ENCODE results near the gene APOL3.

The APOL3 gene

DNA sequence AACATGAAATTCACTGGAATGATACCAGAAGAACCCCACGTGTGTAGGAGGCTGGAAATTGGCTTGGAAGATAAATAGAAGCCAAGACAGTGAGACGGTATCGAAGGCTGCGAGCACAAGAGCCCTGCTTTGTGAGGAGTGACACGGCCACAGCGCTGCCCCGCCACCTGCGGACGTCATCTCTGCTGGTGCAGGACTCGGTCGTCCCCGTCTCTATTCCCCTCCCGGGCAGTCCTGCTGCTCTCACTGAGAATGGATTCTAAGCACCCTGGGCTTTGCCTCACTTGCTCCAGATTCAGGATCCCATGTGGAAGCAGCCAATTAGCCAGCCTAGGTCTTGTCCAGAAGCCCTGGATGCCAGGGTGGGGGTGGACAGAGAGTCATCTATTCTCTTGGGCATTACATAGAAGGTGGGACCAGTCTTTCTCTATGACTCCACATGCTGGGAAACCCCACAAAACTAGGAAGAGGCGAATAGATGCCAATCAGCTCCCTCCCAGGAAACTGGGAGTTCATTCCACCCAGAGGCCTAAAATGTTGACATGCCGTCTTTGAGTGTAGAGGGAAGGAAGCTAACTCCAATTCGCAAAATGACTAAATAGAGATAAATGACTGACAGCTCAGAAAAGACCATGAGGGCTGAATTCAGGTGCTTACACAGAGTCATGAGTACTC lies 25.1 kb downstream of the APOL3 start:
- DNase-seq (ENCODE audit: low read depth, low spot score) = no peak
- TF ChIP-seq, protein P1, sequence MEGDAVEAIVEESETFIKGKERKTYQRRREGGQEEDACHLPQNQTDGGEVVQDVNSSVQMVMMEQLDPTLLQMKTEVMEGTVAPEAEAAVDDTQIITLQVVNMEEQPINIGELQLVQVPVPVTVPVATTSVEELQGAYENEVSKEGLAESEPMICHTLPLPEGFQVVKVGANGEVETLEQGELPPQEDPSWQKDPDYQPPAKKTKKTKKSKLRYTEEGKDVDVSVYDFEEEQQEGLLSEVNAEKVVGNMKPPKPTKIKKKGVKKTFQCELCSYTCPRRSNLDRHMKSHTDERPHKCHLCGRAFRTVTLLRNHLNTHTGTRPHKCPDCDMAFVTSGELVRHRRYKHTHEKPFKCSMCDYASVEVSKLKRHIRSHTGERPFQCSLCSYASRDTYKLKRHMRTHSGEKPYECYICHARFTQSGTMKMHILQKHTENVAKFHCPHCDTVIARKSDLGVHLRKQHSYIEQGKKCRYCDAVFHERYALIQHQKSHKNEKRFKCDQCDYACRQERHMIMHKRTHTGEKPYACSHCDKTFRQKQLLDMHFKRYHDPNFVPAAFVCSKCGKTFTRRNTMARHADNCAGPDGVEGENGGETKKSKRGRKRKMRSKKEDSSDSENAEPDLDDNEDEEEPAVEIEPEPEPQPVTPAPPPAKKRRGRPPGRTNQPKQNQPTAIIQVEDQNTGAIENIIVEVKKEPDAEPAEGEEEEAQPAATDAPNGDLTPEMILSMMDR (IDR thresholded peaks at IDR 0.05; ENCODE audit: low read depth, low read length) = no peak
- in situ Hi-C loops (cut with HindIII; ENCODE audit: low sequenced_read_pairs) = no loop called here
- no peak overlapping the region for H3K4me3 ChIP-seq (ENCODE audit: low read depth, low read length)

DNA sequence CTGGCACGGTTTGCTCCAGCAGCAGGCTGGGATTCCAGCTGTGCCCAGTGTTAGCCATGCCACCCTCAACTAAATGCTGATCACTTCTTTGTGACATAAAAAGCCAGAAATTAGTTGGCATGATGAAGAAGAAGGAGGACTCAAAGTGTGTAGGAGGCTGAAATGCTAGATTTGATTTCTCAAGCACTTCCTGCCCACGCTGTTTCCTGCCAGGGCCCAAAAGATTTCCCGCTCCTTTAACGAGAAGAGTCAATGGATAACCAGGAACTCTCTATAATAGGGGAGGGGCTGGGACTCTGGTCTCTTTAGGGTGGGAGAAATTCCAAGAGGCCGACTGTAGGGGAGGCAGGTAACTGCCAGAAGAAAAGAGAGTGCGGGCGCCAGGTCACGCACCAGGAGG lies 26.4 kb downstream of the APOL3 start:
- in situ Hi-C loops (cut with HindIII; ENCODE audit: low sequenced_read_pairs) = no loop called here
- TF ChIP-seq, protein P1 (IDR thresholded peaks at IDR 0.05; ENCODE audit: low read depth, low read length) = no peak
- DNase-seq (ENCODE audit: low read depth, low spot score) = no peak
- H3K4me3 ChIP-seq (ENCODE audit: low read depth, low read length) = no peak overlapping the region

DNA sequence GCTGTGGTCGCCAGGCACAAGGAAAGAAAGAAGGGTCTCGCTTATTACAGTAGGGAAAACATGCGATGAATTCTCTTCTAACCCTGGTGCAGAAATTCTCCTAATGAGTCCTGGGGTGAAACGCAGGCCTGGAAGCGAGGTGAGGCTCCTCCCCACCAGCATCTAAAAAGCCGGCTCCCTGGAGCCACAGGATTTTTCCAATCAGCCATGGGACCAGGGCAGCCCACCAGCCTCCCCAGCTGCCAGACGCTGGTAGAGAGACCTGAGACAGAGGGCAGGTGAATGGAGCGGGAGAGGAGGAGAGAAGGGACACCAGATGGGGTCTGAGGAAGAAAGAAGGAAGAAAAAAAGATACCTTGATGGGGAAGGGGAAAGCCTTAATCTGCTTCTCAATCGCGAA lies 28.6 kb downstream of the APOL3 start:
- TF ChIP-seq, protein P1 (IDR thresholded peaks at IDR 0.05; ENCODE audit: low read depth, low read length) = no peak
- in situ Hi-C loops (cut with HindIII; ENCODE audit: low sequenced_read_pairs) = no loop called here
- no peak for DNase-seq (ENCODE audit: low read depth, low spot score)
- H3K4me3 ChIP-seq (ENCODE audit: low read depth, low read length) = no peak overlapping the region

DNA sequence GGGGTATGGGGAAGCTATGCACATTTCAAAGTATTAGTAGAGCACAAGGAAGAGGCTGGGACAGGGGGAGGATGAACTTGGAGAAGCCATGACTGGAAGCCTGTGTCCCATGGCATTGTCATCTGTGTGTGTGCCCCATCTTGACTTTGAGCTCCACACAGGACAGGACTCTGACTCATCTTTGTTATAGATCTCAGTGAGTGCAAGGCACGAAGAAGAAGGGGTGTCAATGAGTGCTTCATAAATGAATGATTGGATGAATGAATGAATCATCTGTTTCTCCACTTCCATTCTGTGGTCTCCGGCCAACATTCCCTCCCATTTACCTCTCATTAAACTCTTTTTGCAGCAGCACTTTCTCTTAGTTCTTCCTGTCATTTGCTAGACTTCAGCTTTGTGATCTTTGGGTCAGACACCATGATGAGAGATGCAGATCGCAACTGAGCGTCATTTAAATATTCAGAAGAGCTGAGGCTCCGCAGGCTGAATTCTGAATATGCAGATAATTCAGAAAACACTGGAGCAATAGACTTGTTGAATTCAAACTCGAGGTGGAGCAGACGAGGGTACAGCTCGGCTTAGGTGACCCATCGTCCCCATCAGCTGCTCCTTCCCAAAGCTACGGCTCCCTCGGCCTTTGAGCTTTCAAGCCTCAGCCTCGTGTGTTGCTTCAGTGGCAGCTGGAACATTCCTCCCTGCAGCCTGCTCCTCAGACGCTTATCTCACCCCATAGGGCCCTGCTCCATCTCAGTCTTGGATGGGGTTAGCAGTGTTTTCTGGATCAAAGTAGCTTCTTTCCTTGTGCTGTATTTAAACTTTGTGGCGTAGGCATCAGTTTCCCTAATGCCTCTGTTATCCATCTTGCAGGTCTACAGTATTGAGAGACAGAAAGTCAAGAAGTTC lies 30.8 kb downstream of the APOL3 start:
- TF ChIP-seq, protein P1 (IDR thresholded peaks at IDR 0.05; ENCODE audit: low read depth, low read length) = no peak
- no peak overlapping the region for H3K4me3 ChIP-seq (ENCODE audit: low read depth, low read length)
- DNase-seq (ENCODE audit: low read depth, low spot score) = no peak
- in situ Hi-C loops (cut with HindIII; ENCODE audit: low sequenced_read_pairs) = no loop called here

DNA sequence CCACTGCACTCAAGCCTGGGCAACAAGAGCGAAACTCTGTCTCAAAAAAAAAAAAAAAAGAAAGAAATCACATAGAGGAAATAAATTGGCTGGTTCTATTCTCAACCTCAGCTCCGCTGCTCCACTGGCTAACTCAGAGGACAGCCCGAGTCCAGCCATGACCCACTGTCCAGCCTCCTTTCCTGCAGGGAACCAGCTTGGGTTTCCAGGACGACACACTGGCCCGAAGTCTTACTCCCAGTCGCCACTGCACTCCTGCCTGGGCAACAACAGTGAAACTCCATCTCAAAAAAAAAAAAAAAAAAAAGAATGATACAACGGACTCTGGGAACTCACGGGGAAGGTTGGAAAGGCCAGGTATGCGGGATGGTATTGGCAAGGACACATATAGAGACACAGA lies 31.5 kb downstream of the APOL3 start:
- DNase-seq (ENCODE audit: low read depth, low spot score) = no peak
- TF ChIP-seq, protein P1 (IDR thresholded peaks at IDR 0.05; ENCODE audit: low read depth, low read length) = no peak
- no peak overlapping the region for H3K4me3 ChIP-seq (ENCODE audit: low read depth, low read length)
- in situ Hi-C loops (cut with HindIII; ENCODE audit: low sequenced_read_pairs) = no loop called here

DNA sequence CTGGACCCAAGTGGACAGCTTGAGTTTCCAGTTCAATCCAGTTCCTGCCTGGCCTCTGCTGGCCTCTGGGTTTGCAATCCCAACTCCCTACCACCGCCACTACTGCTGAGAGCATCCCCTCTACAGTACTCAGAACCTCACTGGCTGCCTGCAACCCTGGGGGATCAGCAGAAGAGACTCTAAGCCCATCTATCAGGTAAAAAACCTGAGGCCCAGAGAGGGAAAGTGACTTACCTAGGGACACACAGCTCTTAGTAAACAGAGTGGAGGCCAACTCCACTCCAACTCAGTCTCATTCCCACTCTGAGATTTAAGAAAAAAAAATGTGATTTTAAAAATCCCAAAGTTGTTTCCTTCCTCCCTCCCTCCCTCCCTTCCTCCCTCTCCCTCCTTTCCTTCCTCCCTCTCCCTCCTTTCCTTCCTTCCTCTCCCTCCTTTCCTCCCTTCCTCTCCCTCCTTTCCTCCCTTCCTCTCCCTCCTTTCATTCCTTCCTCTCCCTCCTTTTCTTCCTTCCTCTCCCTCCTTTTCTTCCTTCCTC lies 34.5 kb downstream of the APOL3 start:
- TF ChIP-seq, protein P1 (IDR thresholded peaks at IDR 0.05; ENCODE audit: low read depth, low read length) = no peak
- in situ Hi-C loops (cut with HindIII; ENCODE audit: low sequenced_read_pairs) = no loop called here
- DNase-seq (ENCODE audit: low read depth, low spot score) = no peak
- no peak overlapping the region for H3K4me3 ChIP-seq (ENCODE audit: low read depth, low read length)

Measured in astrocyte of the spinal cord (primary cell).